Ovary (tissue), 3 donors: Measurements from ENCODE around the gene ARHGAP19.

Experiments used
- CTCF ChIP-seq, 3 donors: fragments of 450-650 bp in 2 of 3; fragments of 200-600 bp in 1 of 3; IDR thresholded peaks; one replicate each; pipeline versions ENCODE4 v1.5.1 to v1.8.0; 2016 to 2022; ENCODE audit warnings: antibody characterized with exemption in 3 of 3, mild to moderate bottlenecking in 1 of 3
- EP300 ChIP-seq: sonication (generic); formaldehyde crosslinking; IDR thresholded peaks from one replicate; pipeline ENCODE4 v1.6.1; 2017; ENCODE audit warnings: antibody characterized with exemption
- POLR2A ChIP-seq: fragments of 450-650 bp; IDR thresholded peaks from one replicate; pipeline ENCODE4 v1.6.1; 2017; ENCODE audit warnings: antibody characterized with exemption, mild to moderate bottlenecking, moderate library complexity
- donor health status: DM: no; HTN: no; CAD: no.

GRCh38 chr10:97176226-97176625 is 116.2 kb downstream of the ARHGAP19 start:
- no peak for TF ChIP-seq CTCF (IDR thresholded peaks at IDR 0.05)
- no peak for TF ChIP-seq POLR2A
- no peak for TF ChIP-seq EP300
